ENCODE data around the gene USP53.

Gene USP53

GRCh38 chr4:119240128-119240527, 27.6 kb downstream of the USP53 start:
- H3K4me2 ChIP-seq (ENCODE audit: insufficient read depth, low read length), result no peak overlapping the region
- no peak overlapping the region for H3K9ac ChIP-seq (ENCODE audit: low read depth, low read length)
- no peaks in the 10 kb centered on the region for H3K36me3 ChIP-seq (ENCODE audit: insufficient read depth, low read length)
- H3K27me3 ChIP-seq (ENCODE audit: insufficient read depth, low read length, poor library complexity), result no peaks in the 10 kb centered on the region
- no peak overlapping the region for H2AFZ ChIP-seq (ENCODE audit: low read depth, low read length)
- no peaks in the 10 kb centered on the region for H3K4me1 ChIP-seq (ENCODE audit: insufficient read depth, low read length)
- H3K4me3 ChIP-seq (ENCODE audit: low read depth in 1 of 2, low read length in 2 of 2), result no peak overlapping the region
- TF ChIP-seq EZH2 (IDR thresholded peaks at IDR 0.05; ENCODE audit: borderline replicate concordance, low read depth, low read length, severe bottlenecking) (no peak), CTCF (IDR thresholded peaks at IDR 0.05; ENCODE audit: borderline replicate concordance, extremely low read depth, low read length, poor library complexity, severe bottlenecking) (no peak)
- ATAC-seq (ENCODE audit: insufficient read depth, low read depth), result no peak
- DNase-seq, result no peak
- H3K27ac ChIP-seq (ENCODE audit: low read length), result no peak overlapping the region
- H3K9me3 ChIP-seq (ENCODE audit: insufficient read depth, low read length, severe bottlenecking), result no peaks in the 10 kb centered on the region
- no peaks in the 10 kb centered on the region for H4K20me1 ChIP-seq (ENCODE audit: insufficient read depth, low read length)
- no peaks in the 10 kb centered on the region for H3K79me2 ChIP-seq (ENCODE audit: insufficient read depth, low read length)

GRCh38 chr4:119240568-119240967, 28.1 kb downstream of the USP53 start:
- Histone ChIP-seq H3K36me3 (ENCODE audit: insufficient read depth, low read length) (no peaks in the 10 kb centered on the region), H3K9me3 (ENCODE audit: insufficient read depth, low read length, severe bottlenecking) (no peaks in the 10 kb centered on the region), H3K79me2 (ENCODE audit: insufficient read depth, low read length) (no peaks in the 10 kb centered on the region), H4K20me1 (ENCODE audit: insufficient read depth, low read length) (no peaks in the 10 kb centered on the region), H3K4me2 (ENCODE audit: insufficient read depth, low read length) (no peak overlapping the region), H3K4me3 (ENCODE audit: low read depth in 1 of 2, low read length in 2 of 2) (no peak overlapping the region), H2AFZ (ENCODE audit: low read depth, low read length) (no peak overlapping the region), H3K9ac (ENCODE audit: low read depth, low read length) (no peak overlapping the region), H3K27me3 (ENCODE audit: insufficient read depth, low read length, poor library complexity) (no peaks in the 10 kb centered on the region), H3K4me1 (ENCODE audit: insufficient read depth, low read length) (no peaks in the 10 kb centered on the region), H3K27ac (ENCODE audit: low read length) (no peak overlapping the region)
- TF ChIP-seq EZH2 (IDR thresholded peaks at IDR 0.05; ENCODE audit: borderline replicate concordance, low read depth, low read length, severe bottlenecking), result no peak
- TF ChIP-seq CTCF (IDR thresholded peaks at IDR 0.05; ENCODE audit: borderline replicate concordance, extremely low read depth, low read length, poor library complexity, severe bottlenecking), result no peak
- no peak for ATAC-seq (ENCODE audit: insufficient read depth, low read depth)
- DNase-seq, result no peak

- Histone ChIP-seq H3K9me3 (ENCODE audit: insufficient read depth, low read length, severe bottlenecking) (no peaks in the 10 kb centered on the region), H3K27ac (ENCODE audit: low read length) (no peak overlapping the region), H4K20me1 (ENCODE audit: insufficient read depth, low read length) (no peaks in the 10 kb centered on the region), H3K36me3 (ENCODE audit: insufficient read depth, low read length) (no peaks in the 10 kb centered on the region), H3K4me2 (ENCODE audit: insufficient read depth, low read length) (no peak overlapping the region), H2AFZ (ENCODE audit: low read depth, low read length) (no peak overlapping the region), H3K9ac (ENCODE audit: low read depth, low read length) (no peak overlapping the region), H3K79me2 (ENCODE audit: insufficient read depth, low read length) (no peaks in the 10 kb centered on the region), H3K4me1 (ENCODE audit: insufficient read depth, low read length) (no peaks in the 10 kb centered on the region), H3K27me3 (ENCODE audit: insufficient read depth, low read length, poor library complexity) (peaks cover 3% of the 10 kb centered on the region), H3K4me3 (ENCODE audit: low read depth in 1 of 2, low read length in 2 of 2) (no peak overlapping the region)
- ATAC-seq (ENCODE audit: insufficient read depth, low read depth), result no peak
- TF ChIP-seq EZH2 (IDR thresholded peaks at IDR 0.05; ENCODE audit: borderline replicate concordance, low read depth, low read length, severe bottlenecking) (no peak), CTCF (IDR thresholded peaks at IDR 0.05; ENCODE audit: borderline replicate concordance, extremely low read depth, low read length, poor library complexity, severe bottlenecking) (no peak)
- no peak for DNase-seq
Measured at GRCh38 chr4:119242417-119242816, 29.9 kb downstream of the USP53 start.

- Histone ChIP-seq H3K4me2 (ENCODE audit: insufficient read depth, low read length) (no peak overlapping the region), H4K20me1 (ENCODE audit: insufficient read depth, low read length) (no peaks in the 10 kb centered on the region), H3K79me2 (ENCODE audit: insufficient read depth, low read length) (no peaks in the 10 kb centered on the region), H3K9ac (ENCODE audit: low read depth, low read length) (no peak overlapping the region), H3K4me3 (ENCODE audit: low read depth in 1 of 2, low read length in 2 of 2) (no peak overlapping the region), H3K36me3 (ENCODE audit: insufficient read depth, low read length) (no peaks in the 10 kb centered on the region), H3K9me3 (ENCODE audit: insufficient read depth, low read length, severe bottlenecking) (no peaks in the 10 kb centered on the region), H3K4me1 (ENCODE audit: insufficient read depth, low read length) (no peaks in the 10 kb centered on the region), H3K27me3 (ENCODE audit: insufficient read depth, low read length, poor library complexity) (peaks cover 3% of the 10 kb centered on the region), H3K27ac (ENCODE audit: low read length) (no peak overlapping the region), H2AFZ (ENCODE audit: low read depth, low read length) (no peak overlapping the region)
- DNase-seq, result no peak
- ATAC-seq (ENCODE audit: insufficient read depth, low read depth), result no peak
- TF ChIP-seq CTCF (IDR thresholded peaks at IDR 0.05; ENCODE audit: borderline replicate concordance, extremely low read depth, low read length, poor library complexity, severe bottlenecking), result no peak
Measured at GRCh38 chr4:119243868-119244267, 31.4 kb downstream of the USP53 start.

All from DND-41 (cell line).